ENCODE data around the gene SMYD4.

DNA sequence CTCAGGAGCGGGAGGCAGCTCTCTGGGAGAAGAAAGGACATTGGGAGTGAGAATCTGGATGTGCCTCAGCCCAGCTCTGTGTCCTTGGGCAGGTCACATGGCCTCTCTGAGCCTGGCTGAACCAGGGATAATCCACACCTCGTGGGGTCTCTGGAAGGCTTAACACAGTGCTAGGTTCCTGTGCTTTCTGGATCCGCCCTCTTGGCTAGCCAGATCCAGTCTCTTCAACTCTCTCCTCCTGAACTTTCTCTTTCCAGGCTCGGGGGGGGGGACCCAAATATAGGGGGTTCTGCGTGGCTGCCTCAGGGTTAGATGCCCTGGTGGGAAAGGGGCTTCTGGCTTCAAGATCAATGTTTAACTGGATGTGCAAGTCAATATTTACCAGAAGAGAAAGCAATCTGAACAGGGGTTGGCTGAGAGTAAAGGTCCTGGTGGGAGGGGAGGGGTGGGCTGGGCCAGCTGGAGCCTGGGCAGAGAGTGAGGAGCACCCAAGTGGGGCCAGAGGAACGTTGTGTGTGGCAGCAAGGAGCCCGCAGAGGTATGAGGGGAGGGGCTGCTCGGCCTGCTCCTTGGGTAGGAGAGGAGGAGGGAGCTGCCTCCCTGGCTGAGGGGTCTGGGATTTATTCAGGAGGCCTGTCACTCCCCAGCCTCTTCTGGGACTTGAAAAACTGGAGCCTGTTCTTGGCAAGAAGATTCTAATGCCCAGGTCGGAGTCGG, 87.2 kb downstream of the SMYD4 start, which contains the start of gene SERPINF2:
- TF ChIP-seq, protein P1, sequence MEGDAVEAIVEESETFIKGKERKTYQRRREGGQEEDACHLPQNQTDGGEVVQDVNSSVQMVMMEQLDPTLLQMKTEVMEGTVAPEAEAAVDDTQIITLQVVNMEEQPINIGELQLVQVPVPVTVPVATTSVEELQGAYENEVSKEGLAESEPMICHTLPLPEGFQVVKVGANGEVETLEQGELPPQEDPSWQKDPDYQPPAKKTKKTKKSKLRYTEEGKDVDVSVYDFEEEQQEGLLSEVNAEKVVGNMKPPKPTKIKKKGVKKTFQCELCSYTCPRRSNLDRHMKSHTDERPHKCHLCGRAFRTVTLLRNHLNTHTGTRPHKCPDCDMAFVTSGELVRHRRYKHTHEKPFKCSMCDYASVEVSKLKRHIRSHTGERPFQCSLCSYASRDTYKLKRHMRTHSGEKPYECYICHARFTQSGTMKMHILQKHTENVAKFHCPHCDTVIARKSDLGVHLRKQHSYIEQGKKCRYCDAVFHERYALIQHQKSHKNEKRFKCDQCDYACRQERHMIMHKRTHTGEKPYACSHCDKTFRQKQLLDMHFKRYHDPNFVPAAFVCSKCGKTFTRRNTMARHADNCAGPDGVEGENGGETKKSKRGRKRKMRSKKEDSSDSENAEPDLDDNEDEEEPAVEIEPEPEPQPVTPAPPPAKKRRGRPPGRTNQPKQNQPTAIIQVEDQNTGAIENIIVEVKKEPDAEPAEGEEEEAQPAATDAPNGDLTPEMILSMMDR (IDR thresholded peaks at IDR 0.05), result no peak
- TF ChIP-seq POLR2A (IDR thresholded peaks at IDR 0.05), result peak in 1 of 4 donors; percentile 28
- no peak for TF ChIP-seq EP300 (IDR thresholded peaks at IDR 0.05)
